A673 (cell line): Measurements from ENCODE around the gene ELFN2. TPM values are rescaled to one million over a fixed set of nuclear protein-coding genes. Genes with fewer than 3 reads are reported as not detected.

Source experiments
- BruUV-seq: library from RNA; stranded (reverse); fragments of 400-500 nt; replicated peaks from 2 replicates; lab custom pipeline; 2021; lab: Mats Ljungman, UMichigan
- CTCF ChIA-PET: fragments of 300-600 bp; sonication (Branson Sonifier 250); formaldehyde crosslinking; loops from one replicate; lab custom pipeline; 2022; ENCODE audit warnings: antibody characterized with exemption; lab: Charles Lee
- POLR2A ChIA-PET: fragments of 300-600 bp; sonication (Branson Sonifier 250); formaldehyde crosslinking; loops from one replicate; lab custom pipeline; 2022; ENCODE audit warnings: antibody characterized with exemption; ENCODE audit not compliant: low non-redundant PET; lab: Charles Lee
- DNase-seq: peaks from one replicate; pipeline ENCODE4 v3.0.0-alpha.2; 2015; ENCODE audit warnings: low spot score
- H3K27ac ChIP-seq: fragments of 200-600 bp; sonication (generic); 2 replicates; pipeline ENCODE4 v1.5.1; 2016; ENCODE audit warnings: mixed run types, low read depth, mild to moderate bottlenecking, mixed read lengths, antibody characterized with exemption, low read length; ENCODE audit not compliant: poor library complexity, severe bottlenecking
- H3K27me3 ChIP-seq: fragments of 200-600 bp; sonication (generic); replicated peaks from 2 replicates; pipeline ENCODE4 v1.6.1; 2017; ENCODE audit warnings: mixed run types, low read depth, mild to moderate bottlenecking, mixed read lengths, antibody characterized with exemption, low read length; ENCODE audit not compliant: insufficient read depth, poor library complexity
- H3K36me3 ChIP-seq: fragments of 200-600 bp; sonication (generic); 2 replicates; pipeline ENCODE4 v1.6.1; 2016; ENCODE audit warnings: mixed run types, mild to moderate bottlenecking, mixed read lengths, antibody characterized with exemption, low read length; ENCODE audit not compliant: insufficient read depth, poor library complexity, severe bottlenecking
- H3K4me1 ChIP-seq: fragments of 200-600 bp; sonication (generic); 2 replicates; pipeline ENCODE4 v1.6.1; 2017; ENCODE audit warnings: mixed run types, mild to moderate bottlenecking, mixed read lengths, antibody characterized with exemption, low read length; ENCODE audit not compliant: insufficient read depth, poor library complexity, severe bottlenecking
- H3K4me3 ChIP-seq: fragments of 200-600 bp; sonication (generic); 2 replicates; pipeline ENCODE4 v1.5.1; 2016; ENCODE audit warnings: low read depth, mixed run types, mild to moderate bottlenecking, mixed read lengths, low read length; ENCODE audit not compliant: poor library complexity, severe bottlenecking
- H3K9me3 ChIP-seq: fragments of 200-600 bp; sonication (generic); 2 replicates; pipeline ENCODE4 v1.6.1; 2016; ENCODE audit warnings: mixed run types, low read depth, mild to moderate bottlenecking, mixed read lengths, antibody characterized with exemption, low read length; ENCODE audit not compliant: poor library complexity, severe bottlenecking
- CTCF ChIP-seq: fragments of 300-800, 200-600 bp; sonication (generic); conservative IDR thresholded peaks from 2 replicates; pipeline ENCODE4 v1.5.1; 2017; ENCODE audit warnings: low read depth, mild to moderate bottlenecking, antibody characterized with exemption, low read length, moderate library complexity, mixed read lengths
- EZH2 ChIP-seq: fragments of 200-600 bp; sonication (generic); IDR thresholded peaks from 2 replicates; pipeline ENCODE4 v1.6.1; 2017; ENCODE audit warnings: borderline replicate concordance, low read depth, mild to moderate bottlenecking, mixed read lengths, antibody characterized with exemption, low read length; ENCODE audit not compliant: poor library complexity, severe bottlenecking
- intact Hi-C: fragments of 100-400 bp; cut with micrococcal nuclease; formaldehyde crosslinking; loops from one replicate; pipeline ENCODE4 v1.10.0; 2022; ENCODE audit not compliant: unreplicated experiment
- total RNA-seq: library from RNA; stranded (reverse); gene quantifications from 2 replicates; pipeline ENCODE4 v1.2.3, GENCODE V29; 2021

ELFN2 gene
- total RNA-seq, 1 experiment from 2014 or later, result not detected

GRCh38 chr22:37461961-37462360 is 34.7 kb upstream of the ELFN2 start:
- Histone ChIP-seq H3K9me3 (no peaks in the 10 kb centered on the region), H3K4me3 (no peak overlapping the region), H3K4me1 (no peaks in the 10 kb centered on the region), H3K36me3 (no peaks in the 10 kb centered on the region), H3K27ac (no peak overlapping the region), H3K27me3 (no peaks in the 10 kb centered on the region)
- CTCF ChIA-PET, result interaction anchor here (0.6 kb wide), 1 partner anchor 194 kb away, joined by 3 read pairs; no protein-coding TSS in a partner anchor
- no peak for DNase-seq
- BruUV-seq, result no TSS peak
- TF ChIP-seq EZH2 (no peak), CTCF (no peak)
- intact Hi-C loops, result no loop called here
- POLR2A ChIA-PET, result no interaction called here

- no peak for DNase-seq
- ChIA-PET CTCF (no interaction called here), POLR2A (no interaction called here)
- Histone ChIP-seq H3K36me3 (no peaks in the 10 kb centered on the region), H3K4me3 (no peak overlapping the region), H3K27me3 (no peaks in the 10 kb centered on the region), H3K4me1 (peaks cover 4% of the 10 kb centered on the region), H3K27ac (no peak overlapping the region), H3K9me3 (no peaks in the 10 kb centered on the region)
- intact Hi-C loops, result no loop called here
- TF ChIP-seq CTCF, result no peak
- TF ChIP-seq EZH2, result no peak
- BruUV-seq, result no TSS peak
Observed at GRCh38 chr22:37460684-37461083, 33.4 kb upstream of the ELFN2 start.

- no TSS peak for BruUV-seq
- intact Hi-C loops, result loop anchor here (5.0 kb wide), 1 partner anchor 192 kb away; no protein-coding TSS in a partner anchor
- ChIA-PET CTCF (interaction anchor here (0.6 to 0.9 kb wide), 3 partner anchors 13 to 278 kb away, joined by 3 to 4 read pairs (median 3); no protein-coding TSS in a partner anchor), POLR2A (no interaction called here)
- Histone ChIP-seq H3K4me1 (peaks cover 4% of the 10 kb centered on the region), H3K27ac (no peak overlapping the region), H3K27me3 (no peaks in the 10 kb centered on the region), H3K36me3 (no peaks in the 10 kb centered on the region), H3K9me3 (no peaks in the 10 kb centered on the region), H3K4me3 (no peak overlapping the region)
- TF ChIP-seq CTCF (no peak), EZH2 (no peak)
- DNase-seq, result peak; percentile 65
Observed at GRCh38 chr22:37459206-37459605, 31.9 kb upstream of the ELFN2 start.
